ENCODE results near the gene TNFRSF8.

TNFRSF8 gene
- total RNA-seq, result 0 to 62.3 (median 2.0) reads per million in 9 experiments

GRCh38 chr1:12063141-12064072 lies at the start of gene TNFRSF8:
TNFRSF8 (plus strand) TSS chr1:12063303; CDS start chr1:12063599, 296 bp downstream.
- Mint-ChIP-seq H3K27me3 (peaks cover 60 to 86% of the 10 kb centered on the region in 2 donors), H3K27ac (no peak within 1 kb of the TSS), H3K9me3 (no peaks in the 10 kb centered on the region), H3K4me1 (ENCODE audit: low read depth in 2 of 2) (peaks cover 41 to 43% of the 10 kb centered on the region in 2 donors), H3K4me3 (peak within 1 kb of the TSS; percentile 67 to 71), H3K36me3 (ENCODE audit: insufficient read depth) (no peaks in the 10 kb centered on the region)
- no peak for DNase-seq
- ATAC-seq (replicated peaks), result peak; percentile 65

DNA sequence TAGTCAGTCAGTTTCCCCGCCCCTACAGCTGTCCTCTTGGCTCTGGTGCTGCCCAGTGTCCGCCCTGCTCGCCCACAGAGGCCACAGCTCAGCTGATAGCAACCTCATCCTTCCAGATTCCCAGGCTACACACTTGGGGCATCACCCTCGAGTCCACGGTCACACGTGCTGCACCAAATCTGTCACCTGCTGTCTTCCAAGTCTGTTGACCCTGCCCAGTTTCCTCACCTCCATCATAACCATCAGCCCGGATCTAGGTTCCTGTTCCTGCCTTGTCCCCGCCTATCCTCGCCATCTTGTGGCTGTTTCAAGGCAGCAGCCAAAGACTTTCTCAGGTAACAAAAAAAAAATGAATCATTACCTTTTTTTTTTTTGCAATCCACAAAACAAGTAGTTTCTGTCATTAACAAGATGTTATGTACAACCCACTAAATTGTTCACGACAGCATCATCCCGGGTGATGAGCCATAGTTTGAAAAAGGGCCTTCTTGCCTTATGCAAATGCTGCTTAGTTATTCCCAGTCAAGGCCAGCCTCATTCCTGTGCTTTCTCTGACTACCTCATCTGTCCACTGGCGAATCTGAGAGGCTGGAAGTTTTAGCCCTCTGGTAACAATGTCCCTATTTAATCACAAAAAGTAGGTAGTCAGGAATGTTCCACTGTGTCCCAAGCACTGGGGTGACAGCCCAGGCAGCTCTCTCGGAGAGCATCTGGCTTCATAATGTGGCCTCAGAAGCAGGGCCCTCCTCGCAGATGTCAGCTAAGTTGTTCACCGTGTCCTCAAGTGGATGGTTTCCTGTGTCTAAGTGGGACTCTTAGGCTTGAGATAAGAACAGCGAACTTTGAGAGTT lies 48.7 kb upstream of the TNFRSF8 start:
- no peak for ATAC-seq (replicated peaks)
- Mint-ChIP-seq H3K27ac (peak overlapping the region; percentile 47 to 75), H3K36me3 (ENCODE audit: insufficient read depth) (peaks cover 36% of the 10 kb centered on the region), H3K4me3 (no peak overlapping the region), H3K9me3 (no peaks in the 10 kb centered on the region), H3K4me1 (ENCODE audit: low read depth in 2 of 2) (peaks cover 0 to 5% of the 10 kb centered on the region in 2 donors), H3K27me3 (no peaks in the 10 kb centered on the region)
- no peak for DNase-seq

DNA sequence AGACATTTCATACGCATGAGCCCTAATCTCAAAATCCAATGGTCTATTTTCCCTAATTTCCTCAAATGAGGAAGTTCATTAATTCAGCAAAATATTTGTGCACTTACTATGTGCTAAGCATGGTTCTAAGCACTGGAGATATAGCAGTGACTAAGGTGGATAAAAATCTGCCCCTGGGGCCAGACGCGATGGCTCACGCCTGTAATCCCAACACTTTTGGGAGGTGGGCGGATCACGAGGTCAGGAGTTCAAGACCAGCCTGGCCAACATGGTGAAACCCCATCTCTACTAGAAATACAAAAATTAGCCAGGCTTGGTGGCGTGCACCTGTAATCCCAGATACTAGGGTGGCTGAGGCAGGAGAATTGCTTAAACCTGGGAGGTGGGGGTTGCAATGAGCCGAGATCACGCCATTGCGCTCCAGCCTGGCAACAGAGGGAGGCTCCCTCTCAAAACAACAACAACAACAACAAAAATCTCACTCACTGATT lies 48.1 kb upstream of the TNFRSF8 start:
- Mint-ChIP-seq H3K36me3 (ENCODE audit: insufficient read depth) (peaks cover 37% of the 10 kb centered on the region), H3K27ac (peak overlapping the region; percentile 47 to 75), H3K4me1 (ENCODE audit: low read depth in 2 of 2) (peaks cover 4 to 9% of the 10 kb centered on the region in 2 donors), H3K4me3 (no peak overlapping the region), H3K27me3 (no peaks in the 10 kb centered on the region), H3K9me3 (no peaks in the 10 kb centered on the region)
- no peak for ATAC-seq (replicated peaks)
- no peak for DNase-seq

- Mint-ChIP-seq H3K9me3 (no peaks in the 10 kb centered on the region), H3K36me3 (ENCODE audit: insufficient read depth) (peaks cover 33% of the 10 kb centered on the region), H3K4me3 (no peak overlapping the region), H3K27ac (no peak overlapping the region), H3K27me3 (no peaks in the 10 kb centered on the region), H3K4me1 (ENCODE audit: low read depth in 2 of 2) (peaks cover 6 to 11% of the 10 kb centered on the region in 2 donors)
- DNase-seq, result no peak
- no peak for ATAC-seq (replicated peaks)
Observed at GRCh38 chr1:12015499-12015898, 47.6 kb upstream of the TNFRSF8 start.

- H3K4me1 Mint-ChIP-seq (ENCODE audit: low read depth in 2 of 2), result peaks cover 6 to 11% of the 10 kb centered on the region in 2 donors
- no peak overlapping the region for H3K27ac Mint-ChIP-seq
- no peaks in the 10 kb centered on the region for H3K27me3 Mint-ChIP-seq
- no peaks in the 10 kb centered on the region for H3K9me3 Mint-ChIP-seq
- peaks cover 27% of the 10 kb centered on the region for H3K36me3 Mint-ChIP-seq (ENCODE audit: insufficient read depth)
- DNase-seq (no peak), ATAC-seq (replicated peaks) (no peak)
- H3K4me3 Mint-ChIP-seq, result no peak overlapping the region
Observed at GRCh38 chr1:12016182-12016581, 46.9 kb upstream of the TNFRSF8 start.

- Mint-ChIP-seq H3K27me3 (no peaks in the 10 kb centered on the region), H3K27ac (peak overlapping the region; percentile 5 to 8), H3K9me3 (no peaks in the 10 kb centered on the region), H3K36me3 (ENCODE audit: insufficient read depth) (peaks cover 24% of the 10 kb centered on the region), H3K4me1 (ENCODE audit: low read depth in 2 of 2) (peaks cover 6 to 7% of the 10 kb centered on the region in 2 donors), H3K4me3 (peak overlapping the region; percentile 80 to 90)
- ATAC-seq (replicated peaks) (no peak), DNase-seq (no peak)
Observed at GRCh38 chr1:12019858-12020509, 43.1 kb upstream of the TNFRSF8 start.

DNA sequence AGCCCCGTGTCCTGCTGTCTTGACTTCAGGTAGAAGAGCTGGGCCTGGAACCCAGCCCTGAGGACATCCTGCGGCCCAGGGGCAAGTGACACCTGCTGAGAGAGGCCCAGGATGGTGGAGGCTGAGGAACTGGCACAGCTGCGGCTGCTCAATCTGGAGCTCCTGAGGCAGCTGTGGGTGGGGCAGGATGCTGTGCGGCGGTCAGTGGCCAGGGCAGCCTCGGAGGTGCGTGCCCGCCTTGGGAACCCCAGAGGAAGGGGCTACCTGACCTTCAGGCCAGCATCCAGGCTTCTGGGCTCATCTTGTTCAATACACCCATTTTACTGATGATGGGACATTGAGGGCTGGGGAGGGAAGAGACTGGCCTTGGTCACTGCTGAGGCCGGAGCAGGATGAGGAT lies 41.5 kb upstream of the TNFRSF8 start:
- Mint-ChIP-seq H3K9me3 (no peaks in the 10 kb centered on the region), H3K4me1 (ENCODE audit: low read depth in 2 of 2) (peaks cover 6 to 11% of the 10 kb centered on the region in 2 donors), H3K27me3 (no peaks in the 10 kb centered on the region), H3K27ac (peak overlapping the region in 1 of 2 donors; percentile 49), H3K4me3 (no peak overlapping the region), H3K36me3 (ENCODE audit: insufficient read depth) (peaks cover 34% of the 10 kb centered on the region)
- DNase-seq (no peak), ATAC-seq (replicated peaks) (no peak)

DNA sequence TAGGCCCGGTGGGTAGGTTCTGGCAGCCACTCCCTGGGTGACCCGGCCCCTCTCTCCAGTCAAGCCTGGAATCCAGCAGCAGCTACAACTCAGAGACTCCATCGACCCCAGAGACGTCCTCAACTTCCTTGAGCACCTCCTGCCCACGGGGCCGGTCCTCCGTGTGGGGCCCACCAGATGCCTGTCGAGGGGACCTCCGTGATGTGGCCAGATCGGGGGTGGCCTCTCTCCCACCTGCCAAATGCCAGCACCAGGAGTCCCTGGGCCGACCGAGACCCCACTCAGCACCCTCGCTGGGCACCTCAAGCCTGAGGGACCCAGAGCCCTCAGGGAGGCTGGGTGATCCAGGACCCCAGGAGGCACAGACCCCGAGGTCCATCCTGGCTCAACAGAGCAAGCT lies 41.1 kb upstream of the TNFRSF8 start:
- Mint-ChIP-seq H3K27me3 (no peaks in the 10 kb centered on the region), H3K27ac (peak overlapping the region in 1 of 2 donors; percentile 49), H3K4me1 (ENCODE audit: low read depth in 2 of 2) (peaks cover 6 to 11% of the 10 kb centered on the region in 2 donors), H3K36me3 (ENCODE audit: insufficient read depth) (peaks cover 38% of the 10 kb centered on the region), H3K4me3 (no peak overlapping the region), H3K9me3 (no peaks in the 10 kb centered on the region)
- no peak for DNase-seq
- no peak for ATAC-seq (replicated peaks)

- Mint-ChIP-seq H3K36me3 (ENCODE audit: insufficient read depth) (peaks cover 46% of the 10 kb centered on the region), H3K4me1 (ENCODE audit: low read depth in 2 of 2) (peaks cover 4 to 7% of the 10 kb centered on the region in 2 donors), H3K9me3 (no peaks in the 10 kb centered on the region), H3K27me3 (no peaks in the 10 kb centered on the region), H3K4me3 (no peak overlapping the region), H3K27ac (peak overlapping the region; percentile 59 to 62)
- no peak for DNase-seq
- ATAC-seq (replicated peaks), result no peak
Observed at GRCh38 chr1:12026586-12026985, 36.5 kb upstream of the TNFRSF8 start.

- H3K36me3 Mint-ChIP-seq (ENCODE audit: insufficient read depth), result peaks cover 46% of the 10 kb centered on the region
- H3K4me3 Mint-ChIP-seq, result no peak overlapping the region
- ATAC-seq (replicated peaks), result no peak
- no peaks in the 10 kb centered on the region for H3K27me3 Mint-ChIP-seq
- peak overlapping the region; percentile 5 to 39 for H3K27ac Mint-ChIP-seq
- no peak for DNase-seq
- H3K9me3 Mint-ChIP-seq, result no peaks in the 10 kb centered on the region
- H3K4me1 Mint-ChIP-seq (ENCODE audit: low read depth in 2 of 2), result peaks cover 4 to 5% of the 10 kb centered on the region in 2 donors
Observed at GRCh38 chr1:12028248-12028647, 34.9 kb upstream of the TNFRSF8 start.

- no peak for DNase-seq
- Mint-ChIP-seq H3K36me3 (ENCODE audit: insufficient read depth) (peaks cover 42% of the 10 kb centered on the region), H3K9me3 (no peaks in the 10 kb centered on the region)
Observed at GRCh38 chr1:12028957-12029511, 34.1 kb upstream of the TNFRSF8 start.

DNA sequence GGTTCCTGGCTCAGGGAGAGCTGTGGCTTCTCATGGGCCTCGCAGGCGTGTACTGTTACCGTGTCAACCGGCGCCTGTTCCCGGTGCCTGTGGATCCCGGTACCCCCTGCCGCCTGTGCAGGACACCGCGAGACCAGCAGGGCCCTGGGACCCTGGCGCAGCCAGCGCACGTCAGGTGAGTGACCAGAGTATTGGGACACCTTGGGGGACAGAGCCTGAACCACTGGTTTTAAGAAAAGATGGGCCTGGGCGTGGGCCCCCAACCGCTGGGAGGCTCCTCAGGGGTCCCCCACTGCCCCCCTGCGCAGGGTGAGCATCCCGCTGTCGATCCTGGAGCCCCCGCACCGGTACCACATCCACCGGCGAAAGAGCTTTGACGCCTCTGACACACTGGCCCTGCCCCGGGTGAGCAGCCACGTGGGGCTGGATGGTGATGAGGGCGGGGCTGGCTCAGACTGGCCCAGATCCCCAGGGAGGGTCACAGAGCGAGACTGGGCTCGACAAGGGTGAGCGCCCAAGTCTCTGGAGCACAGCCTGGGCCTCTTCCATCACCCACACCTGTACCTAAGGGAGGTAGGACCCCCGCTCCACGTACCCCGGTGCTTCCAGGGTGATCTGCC lies 33.3 kb upstream of the TNFRSF8 start:
- H3K4me3 Mint-ChIP-seq, result no peak overlapping the region
- DNase-seq, result no peak
- H3K27ac Mint-ChIP-seq, result peak overlapping the region in 1 of 2 donors; percentile 41
- ATAC-seq (replicated peaks), result no peak
- no peaks in the 10 kb centered on the region for H3K27me3 Mint-ChIP-seq
- no peaks in the 10 kb centered on the region for H3K9me3 Mint-ChIP-seq
- H3K36me3 Mint-ChIP-seq (ENCODE audit: insufficient read depth), result peaks cover 34% of the 10 kb centered on the region
- peaks cover 4 to 5% of the 10 kb centered on the region in 2 donors for H3K4me1 Mint-ChIP-seq (ENCODE audit: low read depth in 2 of 2)

More at GRCh38 chr1:12028957-12029511, 34.1 kb upstream of the TNFRSF8 start:
- Mint-ChIP-seq H3K27me3 (no peaks in the 10 kb centered on the region), H3K27ac (peak overlapping the region; percentile 5 to 39), H3K4me3 (no peak overlapping the region), H3K4me1 (ENCODE audit: low read depth in 2 of 2) (peaks cover 4 to 5% of the 10 kb centered on the region in 2 donors)
- no peak for ATAC-seq (replicated peaks)
